ENCODE results near the gene SMAD4. TPM values are rescaled to one million over a fixed set of nuclear protein-coding genes. Genes with fewer than 3 reads are reported as not detected.
"Not testable (repeated sequence)": the region's sequence is repeated elsewhere in the genome, so short reads cannot be mapped to it uniquely, and the experiment has no call there.

The SMAD4 gene
- total RNA-seq, 1 donor from 2014 or later: 118 TPM

DNA sequence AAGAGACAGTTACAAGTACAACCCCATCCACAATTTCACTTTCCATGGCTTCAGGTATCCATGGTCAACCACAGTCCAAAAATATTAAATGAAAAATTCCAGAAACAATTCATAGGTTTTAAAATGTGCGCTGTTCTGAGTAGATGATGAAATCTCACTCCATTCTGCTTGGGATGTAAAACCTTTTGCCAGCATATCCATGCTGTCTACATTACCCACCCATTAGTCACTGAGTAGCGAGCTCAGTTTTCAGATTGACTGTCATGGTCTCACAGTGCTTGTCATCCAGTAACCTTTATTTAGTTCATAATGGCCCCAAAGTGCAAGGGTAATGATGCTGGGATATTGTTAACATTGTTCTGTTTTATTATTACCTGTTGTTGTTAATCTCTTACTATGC is 40.5 kb downstream of the SMAD4 start:
- no peak for DNase-seq (ENCODE audit: low spot score)

- DNase-seq (ENCODE audit: low spot score): no peak
These were observed 42.7 kb downstream of the SMAD4 start for GRCh38 chr18:51072586-51073313.

GRCh38 chr18:51074605-51075004 is 44.6 kb downstream of the SMAD4 start:
- no peak for DNase-seq (ENCODE audit: low spot score)

- no peak for DNase-seq (ENCODE audit: low spot score)
These were observed 46.5 kb downstream of the SMAD4 start for GRCh38 chr18:51076503-51076902.

GRCh38 chr18:51077217-51077616 is 47.2 kb downstream of the SMAD4 start:
- DNase-seq (ENCODE audit: low spot score): no peak

DNA sequence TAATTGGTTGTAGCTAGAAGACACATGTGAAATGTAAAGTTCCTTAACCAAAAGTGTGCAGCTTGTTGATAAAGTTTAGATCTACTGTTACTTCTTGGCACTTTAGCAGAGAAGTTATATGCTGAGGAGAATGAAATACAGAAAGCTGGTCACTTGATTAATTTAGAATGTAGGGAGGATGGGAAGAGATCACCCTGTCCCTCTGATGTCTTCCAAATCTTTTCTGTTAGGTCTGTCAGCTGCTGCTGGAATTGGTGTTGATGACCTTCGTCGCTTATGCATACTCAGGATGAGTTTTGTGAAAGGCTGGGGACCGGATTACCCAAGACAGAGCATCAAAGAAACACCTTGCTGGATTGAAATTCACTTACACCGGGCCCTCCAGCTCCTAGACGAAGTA is 48.0 kb downstream of the SMAD4 start:
- DNase-seq (ENCODE audit: low spot score): no peak

DNA sequence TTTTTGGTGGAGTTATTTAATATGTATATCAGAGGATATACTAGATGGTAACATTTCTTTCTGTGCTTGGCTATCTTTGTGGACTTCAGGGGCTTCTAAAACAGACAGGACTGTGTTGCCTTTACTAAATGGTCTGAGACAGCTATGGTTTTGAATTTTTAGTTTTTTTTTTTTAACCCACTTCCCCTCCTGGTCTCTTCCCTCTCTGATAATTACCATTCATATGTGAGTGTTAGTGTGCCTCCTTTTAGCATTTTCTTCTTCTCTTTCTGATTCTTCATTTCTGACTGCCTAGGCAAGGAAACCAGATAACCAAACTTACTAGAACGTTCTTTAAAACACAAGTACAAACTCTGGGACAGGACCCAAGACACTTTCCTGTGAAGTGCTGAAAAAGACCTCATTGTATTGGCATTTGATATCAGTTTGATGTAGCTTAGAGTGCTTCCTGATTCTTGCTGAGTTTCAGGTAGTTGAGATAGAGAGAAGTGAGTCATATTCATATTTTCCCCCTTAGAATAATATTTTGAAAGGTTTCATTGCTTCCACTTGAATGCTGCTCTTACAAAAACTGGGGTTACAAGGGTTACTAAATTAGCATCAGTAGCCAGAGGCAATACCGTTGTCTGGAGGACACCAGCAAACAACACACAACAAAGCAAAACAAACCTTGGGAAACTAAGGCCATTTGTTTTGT is 52.7 kb downstream of the SMAD4 start:
- DNase-seq (ENCODE audit: low spot score): no peak

- no peak for DNase-seq (ENCODE audit: low spot score)
These were observed 53.4 kb downstream of the SMAD4 start for GRCh38 chr18:51083398-51083797.

DNA sequence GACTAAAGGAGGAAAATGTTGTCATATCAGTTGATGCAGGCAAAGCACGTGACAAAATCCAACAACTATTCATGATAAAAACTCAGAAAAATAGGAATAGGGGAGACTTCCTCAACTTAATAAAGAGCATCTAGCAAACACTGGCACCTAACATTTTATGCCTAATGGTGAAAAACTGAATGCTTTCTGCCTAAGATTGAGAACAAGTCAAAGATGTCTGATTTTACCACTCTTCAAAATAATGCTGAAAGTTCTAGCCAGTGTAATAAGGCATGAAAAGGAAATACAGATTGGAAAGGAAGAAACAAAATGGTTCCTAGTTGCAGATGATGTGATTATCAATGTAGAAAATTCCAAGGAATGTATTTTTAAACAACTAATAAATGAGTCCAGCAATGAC is 58.4 kb downstream of the SMAD4 start:
- DNase-seq (ENCODE audit: low spot score): no peak

DNA sequence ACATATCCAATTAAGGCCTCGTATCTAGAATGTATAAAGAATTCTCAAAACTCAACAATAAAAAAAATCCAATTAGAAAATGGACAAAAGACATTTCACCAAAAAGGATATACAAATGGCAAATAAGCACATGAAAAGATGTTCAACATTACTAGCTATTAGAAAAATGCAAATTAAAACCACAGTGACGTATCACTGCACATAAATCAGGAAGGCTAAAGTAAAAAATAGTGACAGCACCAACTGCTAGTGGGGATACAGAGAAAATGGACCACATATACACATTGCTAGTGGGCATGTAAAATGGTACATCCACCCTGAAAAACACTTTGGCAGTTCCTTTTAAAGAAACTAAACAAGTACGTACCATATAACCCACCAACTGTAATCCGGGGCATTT is 59.7 kb downstream of the SMAD4 start:
- DNase-seq (ENCODE audit: low spot score): no peak

- no peak for DNase-seq (ENCODE audit: low spot score)
These were observed 61.3 kb downstream of the SMAD4 start for GRCh38 chr18:51091270-51091669.

- no peak for DNase-seq (ENCODE audit: low spot score)
These were observed 62.1 kb downstream of the SMAD4 start for GRCh38 chr18:51092117-51092516.

GRCh38 chr18:51092967-51093366 is 63.0 kb downstream of the SMAD4 start:
- not testable (repeated sequence) for DNase-seq (ENCODE audit: low spot score)

GRCh38 chr18:51097021-51097822 is 67.2 kb downstream of the SMAD4 start:
- DNase-seq (ENCODE audit: low spot score): no peak

GRCh38 chr18:51098082-51098481 is 68.1 kb downstream of the SMAD4 start:
- DNase-seq (ENCODE audit: low spot score): no peak

DNA sequence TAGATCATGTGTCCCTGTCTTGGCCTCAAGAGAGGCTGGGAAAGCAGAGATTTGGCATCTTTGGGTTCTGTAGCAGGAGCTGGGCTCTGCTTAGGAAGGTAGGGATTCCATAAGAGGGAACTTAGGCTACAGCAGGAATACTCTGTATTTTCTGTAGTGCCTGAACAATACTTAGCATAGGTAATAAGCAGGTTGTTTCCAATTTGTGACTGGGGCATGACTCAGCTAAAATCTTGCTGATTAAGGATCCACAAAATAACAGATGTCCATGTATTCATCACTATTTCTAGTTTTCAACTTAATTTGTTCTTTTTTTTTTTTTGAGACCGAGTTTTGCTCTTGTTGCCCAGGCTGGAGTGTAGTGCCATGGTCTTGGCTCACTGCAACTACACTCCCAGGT is 68.5 kb downstream of the SMAD4 start:
- no peak for DNase-seq (ENCODE audit: low spot score)

- no peak for DNase-seq (ENCODE audit: low spot score)
These were observed 70.5 kb downstream of the SMAD4 start for GRCh38 chr18:51100385-51101120.

GRCh38 chr18:51107082-51107481 is 77.1 kb downstream of the SMAD4 start:
- no peak for DNase-seq (ENCODE audit: low spot score)

- no peak for DNase-seq (ENCODE audit: low spot score)
These were observed 77.7 kb downstream of the SMAD4 start for GRCh38 chr18:51107598-51108305.

- DNase-seq (ENCODE audit: low spot score): no peak
These were observed 78.3 kb downstream of the SMAD4 start for GRCh38 chr18:51108330-51108729.

DNA sequence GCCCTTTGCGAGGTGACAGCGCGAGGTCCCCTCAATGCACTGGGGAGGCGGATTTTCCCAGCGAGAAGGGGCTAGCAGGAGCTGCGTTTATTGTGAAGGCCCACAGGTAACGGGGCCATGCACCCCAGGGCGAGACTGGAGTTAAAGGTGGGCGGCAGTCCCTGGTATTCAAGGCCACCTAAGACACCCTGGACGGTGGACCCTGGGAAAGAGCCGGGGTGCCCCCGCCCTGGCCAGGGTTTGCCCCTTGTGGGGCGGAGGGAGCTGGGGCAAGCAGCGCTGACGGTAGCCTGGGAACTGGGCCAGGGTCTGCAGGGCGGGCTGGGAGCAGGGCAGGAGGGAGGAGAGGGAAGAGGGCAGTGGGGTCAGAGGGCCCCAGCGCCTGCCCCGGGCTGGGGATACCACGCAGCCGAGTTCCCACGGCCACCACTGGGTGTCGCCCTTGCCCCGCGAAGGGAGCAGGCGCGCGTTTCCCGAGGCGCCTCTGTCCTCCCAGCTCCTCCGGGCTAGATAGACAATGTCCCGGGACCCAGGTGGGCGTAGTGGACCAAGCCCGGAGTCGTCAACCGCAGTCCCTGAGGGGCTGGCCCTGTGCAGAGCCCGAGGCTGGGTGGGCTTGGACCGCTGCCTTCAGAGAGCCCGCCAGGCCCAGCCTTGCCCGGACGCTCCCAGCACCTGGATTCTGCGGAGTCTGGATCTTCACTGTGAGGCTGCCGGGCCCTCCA is 80.2 kb downstream of the SMAD4 start:
- peak; percentile 66 for DNase-seq (ENCODE audit: low spot score)
